OCI-LY1 (cell line): ENCODE data around the gene CDH20.

ENCODE experiments used
- H2AFZ ChIP-seq: fragments of 200-600 bp; sonication (generic), shearing (Covaris generic); 2 replicates; pipeline ENCODE4 v1.6.0; 2014; ENCODE audit warnings: antibody characterized with exemption, mild to moderate bottlenecking, low read length
- H3F3A ChIP-seq: fragments of 200-600 bp; sonication (generic), shearing (Covaris generic); 2 replicates; pipeline ENCODE4 v1.6.0; 2014; ENCODE audit warnings: mild to moderate bottlenecking, antibody characterized with exemption, low read length, moderate library complexity; ENCODE audit not compliant: insufficient read depth
- H3K27ac ChIP-seq: fragments of 200-600 bp; sonication (generic); 2 replicates; pipeline ENCODE4 v1.5.1; 2014; ENCODE audit warnings: low read length, mixed run types, mild to moderate bottlenecking, low read depth; ENCODE audit not compliant: poor library complexity, severe bottlenecking
- H3K27me3 ChIP-seq: fragments of 200-600 bp; sonication (generic); 2 replicates; pipeline ENCODE4 v1.6.0; 2014; ENCODE audit warnings: antibody characterized with exemption, mild to moderate bottlenecking, low read length, moderate library complexity; ENCODE audit not compliant: insufficient read depth
- H3K36me3 ChIP-seq: fragments of 200-600 bp; sonication (generic); 2 replicates; pipeline ENCODE4 v1.6.1; 2014; ENCODE audit warnings: mild to moderate bottlenecking, antibody characterized with exemption, low read length, moderate library complexity, mixed read lengths; ENCODE audit not compliant: insufficient read depth
- H3K4me1 ChIP-seq: fragments of 200-600 bp; sonication (generic); 2 replicates; pipeline ENCODE4 v1.5.1; 2014; ENCODE audit warnings: mild to moderate bottlenecking, low read length, moderate library complexity; ENCODE audit not compliant: insufficient read depth, severe bottlenecking
- H3K4me2 ChIP-seq: fragments of 200-600 bp; sonication (generic), shearing (Covaris generic); 2 replicates; pipeline ENCODE4 v1.6.1; 2014; ENCODE audit warnings: low read length
- H3K4me3 ChIP-seq: fragments of 200-600 bp; sonication (generic); 2 replicates; pipeline ENCODE4 v1.5.1; 2014; ENCODE audit warnings: low read length, low read depth, mild to moderate bottlenecking, mixed read lengths; ENCODE audit not compliant: poor library complexity, severe bottlenecking
- H3K79me2 ChIP-seq: fragments of 200-600 bp; shearing (Covaris generic); 2 replicates; pipeline ENCODE4 v1.6.1; 2016; ENCODE audit warnings: mixed run types, low read length, mixed read lengths; ENCODE audit not compliant: insufficient read depth
- H3K9ac ChIP-seq: fragments of 200-600 bp; sonication (generic), shearing (Covaris generic); 2 replicates; pipeline ENCODE4 v1.6.1; 2014; ENCODE audit warnings: mild to moderate bottlenecking, low read length, mixed read lengths
- H3K9me2 ChIP-seq: fragments of 200-600 bp; sonication (generic), shearing (Covaris generic); 2 replicates; pipeline ENCODE4 v1.6.1; 2014; ENCODE audit warnings: low read depth, mild to moderate bottlenecking, low read length, mixed read lengths
- H3K9me3 ChIP-seq: fragments of 200-600 bp; shearing (Covaris generic); 2 replicates; pipeline ENCODE4 v1.6.1; 2014; ENCODE audit warnings: low read length, mixed read lengths
- H4K20me1 ChIP-seq: fragments of 200-600 bp; sonication (generic), shearing (Covaris generic); 2 replicates; pipeline ENCODE4 v1.6.0; 2016; ENCODE audit warnings: mild to moderate bottlenecking, low read length; ENCODE audit not compliant: insufficient read depth
- EZH2 ChIP-seq: fragments of 200-600 bp; sonication (generic), shearing (Covaris generic); IDR thresholded peaks from 2 replicates; pipeline ENCODE4 v1.8.0; 2017; ENCODE audit warnings: borderline replicate concordance, mixed run types, mild to moderate bottlenecking, antibody characterized with exemption, low read length, moderate library complexity, mixed read lengths
- TF ChIP-seq, protein P1 (sequence below): fragments of 200-600 bp; sonication (generic), shearing (Covaris generic); IDR thresholded peaks from 2 replicates; pipeline ENCODE4 v1.5.1; 2017; ENCODE audit warnings: mild to moderate bottlenecking, antibody characterized with exemption, low read length, moderate library complexity, mixed read lengths

The CDH20 gene

GRCh38 chr18:61348230-61348629, 15.0 kb downstream of the CDH20 start:
- Histone ChIP-seq H3K4me3 (no peak overlapping the region), H4K20me1 (no peaks in the 10 kb centered on the region), H3K9me3 (no peaks in the 10 kb centered on the region), H2AFZ (no peak overlapping the region), H3K9me2 (no peaks in the 10 kb centered on the region), H3K27ac (no peak overlapping the region), H3K4me2 (no peak overlapping the region), H3K4me1 (no peaks in the 10 kb centered on the region), H3F3A (no peaks in the 10 kb centered on the region), H3K27me3 (no peaks in the 10 kb centered on the region), H3K9ac (no peak overlapping the region), H3K79me2 (no peaks in the 10 kb centered on the region), H3K36me3 (no peaks in the 10 kb centered on the region)
- TF ChIP-seq, protein P1, sequence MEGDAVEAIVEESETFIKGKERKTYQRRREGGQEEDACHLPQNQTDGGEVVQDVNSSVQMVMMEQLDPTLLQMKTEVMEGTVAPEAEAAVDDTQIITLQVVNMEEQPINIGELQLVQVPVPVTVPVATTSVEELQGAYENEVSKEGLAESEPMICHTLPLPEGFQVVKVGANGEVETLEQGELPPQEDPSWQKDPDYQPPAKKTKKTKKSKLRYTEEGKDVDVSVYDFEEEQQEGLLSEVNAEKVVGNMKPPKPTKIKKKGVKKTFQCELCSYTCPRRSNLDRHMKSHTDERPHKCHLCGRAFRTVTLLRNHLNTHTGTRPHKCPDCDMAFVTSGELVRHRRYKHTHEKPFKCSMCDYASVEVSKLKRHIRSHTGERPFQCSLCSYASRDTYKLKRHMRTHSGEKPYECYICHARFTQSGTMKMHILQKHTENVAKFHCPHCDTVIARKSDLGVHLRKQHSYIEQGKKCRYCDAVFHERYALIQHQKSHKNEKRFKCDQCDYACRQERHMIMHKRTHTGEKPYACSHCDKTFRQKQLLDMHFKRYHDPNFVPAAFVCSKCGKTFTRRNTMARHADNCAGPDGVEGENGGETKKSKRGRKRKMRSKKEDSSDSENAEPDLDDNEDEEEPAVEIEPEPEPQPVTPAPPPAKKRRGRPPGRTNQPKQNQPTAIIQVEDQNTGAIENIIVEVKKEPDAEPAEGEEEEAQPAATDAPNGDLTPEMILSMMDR, result no peak
- TF ChIP-seq EZH2, result no peak

GRCh38 chr18:61350578-61350977, 17.3 kb downstream of the CDH20 start:
- H3K4me1 ChIP-seq, result no peaks in the 10 kb centered on the region
- no peak overlapping the region for H3K9ac ChIP-seq
- no peak overlapping the region for H3K27ac ChIP-seq
- H3K36me3 ChIP-seq, result no peaks in the 10 kb centered on the region
- H3K27me3 ChIP-seq, result no peaks in the 10 kb centered on the region
- H3F3A ChIP-seq, result no peaks in the 10 kb centered on the region
- no peak overlapping the region for H2AFZ ChIP-seq
- no peak overlapping the region for H3K4me2 ChIP-seq
- TF ChIP-seq EZH2, result no peak
- TF ChIP-seq, protein P1, result no peak
- H3K9me3 ChIP-seq, result no peaks in the 10 kb centered on the region
- no peaks in the 10 kb centered on the region for H4K20me1 ChIP-seq
- H3K4me3 ChIP-seq, result no peak overlapping the region
- H3K79me2 ChIP-seq, result no peaks in the 10 kb centered on the region
- H3K9me2 ChIP-seq, result no peaks in the 10 kb centered on the region

DNA sequence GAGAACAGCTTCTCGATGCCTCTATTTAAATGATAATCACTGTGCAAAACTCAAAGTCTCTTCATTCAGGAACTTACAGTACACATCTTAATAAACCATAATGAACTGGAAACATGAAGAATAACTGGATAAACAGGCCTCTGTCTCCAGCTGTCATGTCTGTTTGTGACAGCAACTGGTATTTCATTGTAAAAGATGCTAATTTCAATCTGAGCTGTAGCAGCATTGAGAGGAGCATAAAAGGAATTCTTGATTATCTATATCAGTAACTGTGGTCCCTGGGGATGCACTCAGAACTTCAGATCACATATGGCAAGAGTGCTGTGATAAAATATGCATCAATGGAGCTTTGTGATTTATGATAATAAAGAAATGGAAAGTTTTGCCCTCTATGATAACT, 18.8 kb downstream of the CDH20 start:
- Histone ChIP-seq H3K9ac (no peak overlapping the region), H2AFZ (no peak overlapping the region), H3K27ac (no peak overlapping the region), H4K20me1 (no peaks in the 10 kb centered on the region), H3K9me3 (no peaks in the 10 kb centered on the region), H3K36me3 (no peaks in the 10 kb centered on the region), H3K4me1 (no peaks in the 10 kb centered on the region), H3K4me3 (no peak overlapping the region), H3K4me2 (no peak overlapping the region), H3K9me2 (no peaks in the 10 kb centered on the region), H3F3A (no peaks in the 10 kb centered on the region), H3K27me3 (no peaks in the 10 kb centered on the region), H3K79me2 (no peaks in the 10 kb centered on the region)
- TF ChIP-seq, protein P1, result no peak
- TF ChIP-seq EZH2, result no peak
